OCI-LY7 (cell line): Measurements from ENCODE around the gene NUP160. TPM values are rescaled to one million over a fixed set of nuclear protein-coding genes. Genes with fewer than 3 reads are reported as not detected.
"Not testable (repeated sequence)": the region's sequence is repeated elsewhere in the genome, so short reads cannot be mapped to it uniquely, and the experiment has no call there.

Experiments used
- BruUV-seq: library from RNA; stranded (reverse); fragments of 400-500 nt; replicated peaks from 2 replicates; lab custom pipeline; 2021; lab: Mats Ljungman, UMichigan
- CTCF ChIA-PET: fragments of 300-600 bp; sonication (Branson Sonifier 250); formaldehyde crosslinking; loops from one replicate; lab custom pipeline; 2022; ENCODE audit warnings: antibody characterized with exemption; ENCODE audit not compliant: unreplicated experiment; lab: Charles Lee
- POLR2A ChIA-PET: fragments of 300-600 bp; sonication (Branson Sonifier 250); formaldehyde crosslinking; loops from one replicate; lab custom pipeline; 2022; ENCODE audit warnings: antibody characterized with exemption; lab: Charles Lee
- DNase-seq: peaks from one replicate; pipeline ENCODE4 v3.0.0-alpha.2; 2015; ENCODE audit warnings: low spot score
- H2AFZ ChIP-seq: fragments of 200-600 bp; sonication (generic), shearing (Covaris generic); 2 replicates; pipeline ENCODE4 v1.6.1; 2014; ENCODE audit warnings: mild to moderate bottlenecking, antibody characterized with exemption, low read length, moderate library complexity
- H3K27ac ChIP-seq: fragments of 200-600 bp; sonication (generic); 2 replicates; pipeline ENCODE4 v1.5.1; 2014; ENCODE audit warnings: mixed run types, low read depth, mild to moderate bottlenecking, moderate library complexity, low read length, inconsistent platforms; ENCODE audit not compliant: poor library complexity, severe bottlenecking
- H3K36me3 ChIP-seq: fragments of 200-600 bp; sonication (generic); 2 replicates; pipeline ENCODE4 v1.6.1; 2014; ENCODE audit warnings: mild to moderate bottlenecking, antibody characterized with exemption, low read length, moderate library complexity, mixed read lengths; ENCODE audit not compliant: insufficient read depth
- H3K4me1 ChIP-seq: fragments of 200-600 bp; sonication (generic); 2 replicates; pipeline ENCODE4 v1.5.1; 2014; ENCODE audit warnings: mild to moderate bottlenecking, low read length; ENCODE audit not compliant: insufficient read depth, poor library complexity, severe bottlenecking
- H3K4me2 ChIP-seq: fragments of 200-600 bp; sonication (generic); 2 replicates; pipeline ENCODE4 v1.6.1; 2014; ENCODE audit warnings: mild to moderate bottlenecking, low read length
- H3K4me3 ChIP-seq: fragments of 200-600 bp; sonication (generic); 2 replicates; pipeline ENCODE4 v1.5.1; 2014; ENCODE audit warnings: mild to moderate bottlenecking, low read depth, low read length; ENCODE audit not compliant: poor library complexity, severe bottlenecking
- H3K79me2 ChIP-seq: fragments of 200-600 bp; sonication (generic); 2 replicates; pipeline ENCODE4 v1.6.1; 2016; ENCODE audit warnings: low read depth, mild to moderate bottlenecking, low read length, moderate library complexity, mixed read lengths; ENCODE audit not compliant: insufficient read depth
- H3K9me2 ChIP-seq: fragments of 200-600 bp; sonication (generic); 2 replicates; pipeline ENCODE4 v1.6.1; 2016; ENCODE audit warnings: mild to moderate bottlenecking, low read length, mixed read lengths; ENCODE audit not compliant: insufficient read depth
- H3K9me3 ChIP-seq: fragments of 200-600 bp; sonication (generic); 2 replicates; pipeline ENCODE4 v1.6.1; 2014; ENCODE audit warnings: mild to moderate bottlenecking, mixed run types, low read length, mixed read lengths
- H4K20me1 ChIP-seq: fragments of 200-600 bp; sonication (generic); 2 replicates; pipeline ENCODE4 v1.6.1; 2014; ENCODE audit warnings: mild to moderate bottlenecking, antibody characterized with exemption, low read length, moderate library complexity, mixed read lengths; ENCODE audit not compliant: insufficient read depth
- CTCF ChIP-seq: fragments of 200-600 bp; sonication (generic); conservative IDR thresholded peaks from 2 replicates; pipeline ENCODE4 v1.5.1; 2014; ENCODE audit warnings: mild to moderate bottlenecking, antibody characterized with exemption, low read length, moderate library complexity, mixed read lengths
- EZH2phosphoT487 ChIP-seq: fragments of 200-600 bp; sonication (generic); IDR thresholded peaks from 2 replicates; pipeline ENCODE4 v1.6.1; 2018; ENCODE audit warnings: low read depth, borderline replicate concordance, mild to moderate bottlenecking, mixed run types, antibody characterized with exemption, low read length, moderate library complexity, mixed read lengths
- intact Hi-C: fragments of 100-400 bp; cut with micrococcal nuclease; formaldehyde crosslinking; loops from one replicate; pipeline ENCODE4 v1.10.0; 2022; ENCODE audit not compliant: unreplicated experiment
- total RNA-seq, 2 experiments: library from RNA; depleted of rRNA in 1 of 2; stranded (reverse); fragments of >200 nt in 1 of 2; shearing (Covaris generic) in 1 of 2; gene quantifications; 2 replicates each; pipeline ENCODE4 v1.2.3, GENCODE V29; 2014 to 2022

The NUP160 gene
- total RNA-seq, 2 experiments from 2014 or later, result 32.0 to 70.6 TPM

GRCh38 chr11:47837292-47837691 lies 10.9 kb downstream of the NUP160 start:
- Histone ChIP-seq H3K4me3 (no peak overlapping the region), H3K4me2 (no peak overlapping the region), H3K9me2 (no peaks in the 10 kb centered on the region), H3K9me3 (no peaks in the 10 kb centered on the region), H3K4me1 (no peaks in the 10 kb centered on the region), H4K20me1 (no peaks in the 10 kb centered on the region; the same call in 1 of the 2 replicates), H3K79me2 (no peaks in the 10 kb centered on the region), H2AFZ (no peak overlapping the region), H3K36me3 (peaks cover 99% of the 10 kb centered on the region), H3K27ac (no peak overlapping the region)
- DNase-seq, result no peak
- ChIA-PET CTCF (no interaction called here), POLR2A (interaction anchor here (0.5 to 1.3 kb wide), 3 partner anchors 10 to 516 kb away, joined by 3 to 4 read pairs (median 3); no protein-coding TSS in a partner anchor)
- no peak for TF ChIP-seq EZH2phosphoT487
- no peak for TF ChIP-seq CTCF
- intact Hi-C loops, result no loop called here
- no TSS peak for BruUV-seq

GRCh38 chr11:47830013-47830412 lies 18.1 kb downstream of the NUP160 start:
- H2AFZ ChIP-seq, DNase-seq, H3K9me2 ChIP-seq, BruUV-seq, CTCF ChIA-PET, H4K20me1 ChIP-seq, H3K4me3 ChIP-seq, H3K4me1 ChIP-seq, H3K27ac ChIP-seq, H3K4me2 ChIP-seq: not testable (repeated sequence)
- H3K9me3 ChIP-seq, result peaks cover 10% of the 10 kb centered on the region
- intact Hi-C loops, result loop anchor here (5.0 kb wide), 1 partner anchor 38 kb away; no protein-coding TSS in a partner anchor
- peaks cover 43% of the 10 kb centered on the region; the same call in 1 of the 2 replicates for H3K79me2 ChIP-seq
- H3K36me3 ChIP-seq, result peaks cover 100% of the 10 kb centered on the region
- POLR2A ChIA-PET, result interaction anchor here (0.6 kb wide), 1 partner anchor 16 kb away, joined by 4 read pairs; no protein-coding TSS in a partner anchor

GRCh38 chr11:47828284-47828683 lies 19.9 kb downstream of the NUP160 start:
- DNase-seq, result no peak
- CTCF ChIA-PET, result no interaction called here
- Histone ChIP-seq H3K79me2 (peaks cover 43% of the 10 kb centered on the region; the same call in 1 of the 2 replicates), H3K36me3 (peaks cover 94% of the 10 kb centered on the region), H3K27ac (no peak overlapping the region), H3K9me3 (peaks cover 10% of the 10 kb centered on the region), H3K4me1 (no peaks in the 10 kb centered on the region), H4K20me1 (no peaks in the 10 kb centered on the region), H3K9me2 (no peaks in the 10 kb centered on the region), H3K4me2 (no peak overlapping the region), H2AFZ (no peak overlapping the region), H3K4me3 (no peak overlapping the region)
- intact Hi-C loops, result no loop called here
- POLR2A ChIA-PET, result interaction anchor here (0.6 to 1.1 kb wide), 2 partner anchors 19 to 412 kb away, joined by 3 read pairs; partner anchors contain the start of gene NUP160
- no TSS peak for BruUV-seq
- TF ChIP-seq EZH2phosphoT487 (no peak), CTCF (no peak)

- H3K4me3 ChIP-seq, DNase-seq, H3K27ac ChIP-seq, intact Hi-C loops, H2AFZ ChIP-seq, H3K4me2 ChIP-seq, H4K20me1 ChIP-seq, BruUV-seq, POLR2A ChIA-PET, CTCF ChIA-PET, H3K9me2 ChIP-seq, H3K9me3 ChIP-seq, H3K4me1 ChIP-seq: not testable (repeated sequence)
- Histone ChIP-seq H3K79me2 (peaks cover 15% of the 10 kb centered on the region; the same call in 1 of the 2 replicates), H3K36me3 (peaks cover 83% of the 10 kb centered on the region)
These were observed 25.5 kb downstream of the NUP160 start for GRCh38 chr11:47822664-47823063.
